Body of pancreas (tissue), 4 donors: Measurements from ENCODE around the gene LRRC61.

Source experiments
- POLR2A ChIP-seq, 3 donors: fragments of 450-650 bp; IDR thresholded peaks; one replicate each; pipeline ENCODE4 v1.6.1; 2016; ENCODE audit warnings: antibody characterized with exemption in 3 of 3, mild to moderate bottlenecking in 2 of 3
- TF ChIP-seq, protein P1 (sequence below), 7 experiments: fragments of 450-650 bp in 4 of 7; fragments of 200-600 bp in 3 of 7; sonication (generic) in 3 of 7; IDR thresholded peaks; one replicate each; pipeline ENCODE4 v1.5.1; 2016 to 2019; ENCODE audit warnings: antibody characterized with exemption in 7 of 7

DNA sequence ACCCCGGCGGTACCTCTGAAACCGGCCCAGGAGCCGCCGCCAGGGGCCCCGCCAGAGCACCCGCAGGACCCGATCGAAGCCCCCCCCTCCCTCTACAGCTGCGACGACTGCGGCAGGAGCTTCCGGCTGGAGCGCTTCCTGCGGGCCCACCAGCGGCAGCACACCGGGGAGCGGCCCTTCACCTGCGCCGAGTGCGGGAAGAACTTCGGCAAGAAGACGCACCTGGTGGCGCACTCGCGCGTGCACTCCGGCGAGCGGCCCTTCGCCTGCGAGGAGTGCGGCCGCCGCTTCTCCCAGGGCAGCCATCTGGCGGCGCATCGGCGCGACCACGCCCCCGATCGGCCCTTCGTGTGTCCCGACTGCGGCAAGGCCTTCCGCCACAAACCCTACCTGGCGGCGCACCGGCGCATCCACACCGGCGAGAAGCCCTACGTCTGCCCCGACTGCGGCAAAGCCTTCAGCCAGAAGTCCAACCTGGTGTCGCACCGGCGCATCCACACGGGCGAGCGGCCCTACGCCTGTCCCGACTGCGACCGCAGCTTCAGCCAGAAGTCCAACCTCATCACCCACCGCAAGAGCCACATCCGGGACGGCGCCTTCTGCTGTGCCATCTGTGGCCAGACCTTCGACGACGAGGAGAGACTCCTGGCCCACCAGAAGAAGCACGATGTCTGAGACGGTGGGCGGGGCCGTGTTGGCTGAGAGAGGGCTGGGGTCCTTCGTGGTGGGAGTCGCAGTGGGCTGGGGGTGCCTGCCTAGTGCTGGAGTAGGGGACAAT, 49.3 kb downstream of the LRRC61 start:
- TF ChIP-seq, protein P1, sequence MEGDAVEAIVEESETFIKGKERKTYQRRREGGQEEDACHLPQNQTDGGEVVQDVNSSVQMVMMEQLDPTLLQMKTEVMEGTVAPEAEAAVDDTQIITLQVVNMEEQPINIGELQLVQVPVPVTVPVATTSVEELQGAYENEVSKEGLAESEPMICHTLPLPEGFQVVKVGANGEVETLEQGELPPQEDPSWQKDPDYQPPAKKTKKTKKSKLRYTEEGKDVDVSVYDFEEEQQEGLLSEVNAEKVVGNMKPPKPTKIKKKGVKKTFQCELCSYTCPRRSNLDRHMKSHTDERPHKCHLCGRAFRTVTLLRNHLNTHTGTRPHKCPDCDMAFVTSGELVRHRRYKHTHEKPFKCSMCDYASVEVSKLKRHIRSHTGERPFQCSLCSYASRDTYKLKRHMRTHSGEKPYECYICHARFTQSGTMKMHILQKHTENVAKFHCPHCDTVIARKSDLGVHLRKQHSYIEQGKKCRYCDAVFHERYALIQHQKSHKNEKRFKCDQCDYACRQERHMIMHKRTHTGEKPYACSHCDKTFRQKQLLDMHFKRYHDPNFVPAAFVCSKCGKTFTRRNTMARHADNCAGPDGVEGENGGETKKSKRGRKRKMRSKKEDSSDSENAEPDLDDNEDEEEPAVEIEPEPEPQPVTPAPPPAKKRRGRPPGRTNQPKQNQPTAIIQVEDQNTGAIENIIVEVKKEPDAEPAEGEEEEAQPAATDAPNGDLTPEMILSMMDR (IDR thresholded peaks at IDR 0.05) = no peak
- TF ChIP-seq POLR2A (IDR thresholded peaks at IDR 0.05) = no peak
